ENCODE data around the gene SLC38A2.
"Not testable (repeated sequence)": the region's sequence is repeated elsewhere in the genome, so short reads cannot be mapped to it uniquely, and the experiment has no call there.

SLC38A2 gene

GRCh38 chr12:46372544-46373300, at the start of gene SLC38A2:
Gene SLC38A2, minus strand, starts transcription at chr12:46372773. Its CDS starts 1,480 bp downstream, at chr12:46371293.
- peak; percentile 96 to 98 (median 98) for DNase-seq

- DNase-seq = no peak
Measured at GRCh38 chr12:46419675-46420074, 47.1 kb upstream of the SLC38A2 start.

- no peak for DNase-seq
Measured at GRCh38 chr12:46415552-46415951, 43.0 kb upstream of the SLC38A2 start.

GRCh38 chr12:46414591-46415268, 42.2 kb upstream of the SLC38A2 start:
- no peak for DNase-seq

GRCh38 chr12:46413368-46413767, 40.8 kb upstream of the SLC38A2 start:
- no peak for DNase-seq

GRCh38 chr12:46412857-46413256, 40.3 kb upstream of the SLC38A2 start:
- DNase-seq = no peak

- no peak for DNase-seq
Measured at GRCh38 chr12:46410495-46410894, 37.9 kb upstream of the SLC38A2 start.

- DNase-seq = no peak
Measured at GRCh38 chr12:46409974-46410373, 37.4 kb upstream of the SLC38A2 start.

- no peak for DNase-seq
Measured at GRCh38 chr12:46409342-46409741, 36.8 kb upstream of the SLC38A2 start.

GRCh38 chr12:46408441-46408840, 35.9 kb upstream of the SLC38A2 start:
- DNase-seq = no peak

GRCh38 chr12:46407361-46407760, 34.8 kb upstream of the SLC38A2 start:
- no peak for DNase-seq

- no peak for DNase-seq
Measured at GRCh38 chr12:46406352-46407027, 33.9 kb upstream of the SLC38A2 start.

- no peak for DNase-seq
Measured at GRCh38 chr12:46404733-46405132, 32.2 kb upstream of the SLC38A2 start.

GRCh38 chr12:46404225-46404631, 31.7 kb upstream of the SLC38A2 start:
- DNase-seq = no peak

- DNase-seq = no peak
Measured at GRCh38 chr12:46403719-46404070, 31.1 kb upstream of the SLC38A2 start.

GRCh38 chr12:46402941-46403718, 30.6 kb upstream of the SLC38A2 start:
- no peak for DNase-seq

- no peak for DNase-seq
Measured at GRCh38 chr12:46402451-46402850, 29.9 kb upstream of the SLC38A2 start.

GRCh38 chr12:46401662-46402061, 29.1 kb upstream of the SLC38A2 start:
- DNase-seq = no peak

GRCh38 chr12:46400406-46400805, 27.8 kb upstream of the SLC38A2 start:
- no peak for DNase-seq

- not testable (repeated sequence) for DNase-seq
Measured at GRCh38 chr12:46399461-46400248, 27.1 kb upstream of the SLC38A2 start.

- DNase-seq = no peak
Measured at GRCh38 chr12:46396826-46397225, 24.3 kb upstream of the SLC38A2 start.

GRCh38 chr12:46395388-46395787, 22.8 kb upstream of the SLC38A2 start:
- no peak for DNase-seq
